Trophoblast cell (in vitro differentiated cells and primary cell): ENCODE results near the gene GJB4.
A peak's percentile ranks its signal among the peaks of the same experiment; 100 is the strongest.

Experiments
- DNase-seq, 2 donors: peaks; one replicate each; pipeline ENCODE4 v3.0.0-alpha.2; 2016
- H2AFZ ChIP-seq: 2 replicates; pipeline ENCODE4 v1.6.1; 2013; ENCODE audit warnings: low read length, moderate library complexity, mild to moderate bottlenecking; ENCODE audit not compliant: insufficient read depth, poor library complexity
- H2AK5ac ChIP-seq: 2 replicates; pipeline ENCODE4 v1.6.1; 2013; ENCODE audit warnings: mild to moderate bottlenecking, low read length
- H2BK120ac ChIP-seq: 2 replicates; pipeline ENCODE4 v1.6.1; 2013; ENCODE audit warnings: low read length, mild to moderate bottlenecking, moderate library complexity; ENCODE audit not compliant: insufficient read depth, poor library complexity
- H2BK12ac ChIP-seq: 2 replicates; pipeline ENCODE4 v1.6.1; 2013; ENCODE audit warnings: mild to moderate bottlenecking, low read length, moderate library complexity
- H2BK5ac ChIP-seq: 2 replicates; pipeline ENCODE4 v1.6.1; 2013; ENCODE audit warnings: low read length, low read depth, moderate library complexity, mild to moderate bottlenecking; ENCODE audit not compliant: poor library complexity
- H3K14ac ChIP-seq: 2 replicates; pipeline ENCODE4 v1.6.1; 2013; ENCODE audit warnings: mild to moderate bottlenecking, low read length
- H3K18ac ChIP-seq: 2 replicates; pipeline ENCODE4 v1.6.1; 2013; ENCODE audit warnings: mild to moderate bottlenecking, low read length
- H3K23ac ChIP-seq: 2 replicates; pipeline ENCODE4 v1.6.1; 2013; ENCODE audit warnings: low read length
- H3K27ac ChIP-seq: 2 replicates; pipeline ENCODE4 v1.5.1; 2013; ENCODE audit warnings: low read depth, mild to moderate bottlenecking, inconsistent platforms, low read length, moderate library complexity
- H3K27me3 ChIP-seq: 2 replicates; pipeline ENCODE4 v1.6.1; 2013; ENCODE audit warnings: inconsistent platforms, mild to moderate bottlenecking, low read length, moderate library complexity; ENCODE audit not compliant: insufficient read depth
- H3K36me3 ChIP-seq, 2 experiments: 1 replicate in 1 of 2; 2 replicates in 1 of 2; pipeline ENCODE4 v1.6.1; 2013; ENCODE audit warnings: low read length in 2 of 2, mild to moderate bottlenecking in 2 of 2, moderate library complexity in 1 of 2; ENCODE audit not compliant: insufficient read depth in 2 of 2, control insufficient read depth in 1 of 2
- H3K4ac ChIP-seq: 2 replicates; pipeline ENCODE4 v1.6.1; 2013; ENCODE audit warnings: low read depth, mild to moderate bottlenecking, low read length, moderate library complexity
- H3K4me1 ChIP-seq, 2 experiments: 1 replicate in 1 of 2; 2 replicates in 1 of 2; pipeline ENCODE4 v1.6.1; 2013; ENCODE audit warnings: low read length in 2 of 2, mild to moderate bottlenecking in 2 of 2, moderate library complexity in 1 of 2; ENCODE audit not compliant: insufficient read depth in 2 of 2, control insufficient read depth in 1 of 2
- H3K4me2 ChIP-seq: 2 replicates; pipeline ENCODE4 v1.6.1; 2013; ENCODE audit warnings: inconsistent platforms, mild to moderate bottlenecking, low read length, moderate library complexity
- H3K4me3 ChIP-seq: 2 replicates; pipeline ENCODE4 v1.5.1; 2013; ENCODE audit warnings: mild to moderate bottlenecking, low read depth, low read length, inconsistent platforms
- H3K79me1 ChIP-seq: one replicate; pipeline ENCODE4 v1.6.1; 2013; ENCODE audit warnings: low read length
- H3K79me2 ChIP-seq: 2 replicates; pipeline ENCODE4 v1.6.1; 2013; ENCODE audit warnings: low read length, mild to moderate bottlenecking; ENCODE audit not compliant: control insufficient read depth, insufficient read depth, poor library complexity
- H3K9ac ChIP-seq: 2 replicates; pipeline ENCODE4 v1.6.1; 2013; ENCODE audit warnings: mild to moderate bottlenecking, low read length
- H3K9me3 ChIP-seq: 2 replicates; pipeline ENCODE4 v1.6.1; 2013; ENCODE audit warnings: low read depth, mild to moderate bottlenecking, control low read depth, inconsistent platforms, low read length; ENCODE audit not compliant: insufficient read depth
- H4K12ac ChIP-seq: 2 replicates; pipeline ENCODE4 v1.6.1; 2013; ENCODE audit warnings: low read depth, mild to moderate bottlenecking, low read length, moderate library complexity
- H4K8ac ChIP-seq: 2 replicates; pipeline ENCODE4 v1.6.1; 2013; ENCODE audit warnings: low read depth, mild to moderate bottlenecking, low read length, moderate library complexity
- H4K91ac ChIP-seq: one replicate; pipeline ENCODE4 v1.6.1; 2013; ENCODE audit warnings: low read depth, mild to moderate bottlenecking, low read length, moderate library complexity
- WGBS: extraction: QIAGEN DNeasy Blood & Tissue Kit; methylation state at CpG from one replicate; pipeline ENCODE4 v1.1.7; 2013; ENCODE audit warnings: missing lambda C conversion rate; ENCODE audit not compliant: insufficient read length, insufficient coverage; ENCODE audit errors: extremely low coverage; 5-methylcytosine and 5-hydroxymethylcytosine counted together

Gene GJB4

GRCh38 chr1:34779962-34780361, 20.4 kb downstream of the GJB4 start:
- no peak overlapping the region for H3K23ac ChIP-seq
- H3K79me2 ChIP-seq, result no peaks in the 10 kb centered on the region
- H2AK5ac ChIP-seq, result no peak overlapping the region
- no peak overlapping the region for H3K18ac ChIP-seq
- H3K4me2 ChIP-seq, result no peak overlapping the region
- no peak for DNase-seq
- peaks cover 4% of the 10 kb centered on the region for H3K27me3 ChIP-seq
- H3K27ac ChIP-seq, result no peak overlapping the region
- no peak overlapping the region for H4K12ac ChIP-seq
- H2BK12ac ChIP-seq, result no peak overlapping the region
- H4K91ac ChIP-seq, result no peak overlapping the region
- no peak overlapping the region for H3K9ac ChIP-seq
- no peak overlapping the region for H4K8ac ChIP-seq
- H3K36me3 ChIP-seq, result no peaks in the 10 kb centered on the region
- no peak overlapping the region for H3K4ac ChIP-seq
- no peak overlapping the region for H3K14ac ChIP-seq
- no peak overlapping the region for H2BK5ac ChIP-seq
- no CpG with 5 or more reads among the region's 5 CpGs for WGBS
- no peak overlapping the region for H3K4me3 ChIP-seq
- H2BK120ac ChIP-seq, result no peak overlapping the region
- H2AFZ ChIP-seq, result no peak overlapping the region
- no peaks in the 10 kb centered on the region for H3K79me1 ChIP-seq
- H3K4me1 ChIP-seq, result peaks cover 11 to 13% of the 10 kb centered on the region in 2 experiments
- H3K9me3 ChIP-seq, result peaks cover 2% of the 10 kb centered on the region

DNA sequence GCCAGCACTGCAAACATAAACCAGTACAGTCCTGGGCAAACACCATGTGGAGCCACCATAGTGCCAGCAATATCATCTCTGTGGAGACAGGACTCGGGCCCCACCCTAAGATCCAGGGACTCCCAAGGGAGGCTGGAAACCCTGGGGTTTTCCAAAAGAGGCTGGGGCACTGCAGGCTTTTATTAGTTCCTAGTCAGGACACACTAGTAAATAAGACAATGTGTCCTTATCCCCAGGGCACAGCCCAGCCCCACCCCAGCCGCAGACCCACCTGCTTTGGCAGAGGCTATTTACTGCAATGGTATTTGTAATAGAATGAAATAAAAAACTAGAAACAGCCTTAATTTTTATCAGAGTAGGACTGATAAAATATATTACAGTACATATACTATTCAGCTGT, 21.0 kb downstream of the GJB4 start:
- H2AFZ ChIP-seq, result no peak overlapping the region
- no peaks in the 10 kb centered on the region for H3K36me3 ChIP-seq
- no peak overlapping the region for H4K91ac ChIP-seq
- no peaks in the 10 kb centered on the region for H3K79me2 ChIP-seq
- no peak overlapping the region for H3K27ac ChIP-seq
- no peak overlapping the region for H2BK12ac ChIP-seq
- H3K27me3 ChIP-seq, result peaks cover 4% of the 10 kb centered on the region
- H2BK5ac ChIP-seq, result no peak overlapping the region
- H3K9ac ChIP-seq, result no peak overlapping the region
- no peak overlapping the region for H2AK5ac ChIP-seq
- no CpG with 5 or more reads among the region's 2 CpGs for WGBS
- peaks cover 11 to 13% of the 10 kb centered on the region in 2 experiments for H3K4me1 ChIP-seq
- no peak overlapping the region for H2BK120ac ChIP-seq
- no peak overlapping the region for H3K23ac ChIP-seq
- no peak overlapping the region for H3K14ac ChIP-seq
- H3K4ac ChIP-seq, result no peak overlapping the region
- H3K18ac ChIP-seq, result no peak overlapping the region
- H3K4me3 ChIP-seq, result no peak overlapping the region
- H3K79me1 ChIP-seq, result no peaks in the 10 kb centered on the region
- no peak overlapping the region for H4K8ac ChIP-seq
- no peak overlapping the region for H3K4me2 ChIP-seq
- peaks cover 2% of the 10 kb centered on the region for H3K9me3 ChIP-seq
- H4K12ac ChIP-seq, result no peak overlapping the region
- DNase-seq, result no peak

DNA sequence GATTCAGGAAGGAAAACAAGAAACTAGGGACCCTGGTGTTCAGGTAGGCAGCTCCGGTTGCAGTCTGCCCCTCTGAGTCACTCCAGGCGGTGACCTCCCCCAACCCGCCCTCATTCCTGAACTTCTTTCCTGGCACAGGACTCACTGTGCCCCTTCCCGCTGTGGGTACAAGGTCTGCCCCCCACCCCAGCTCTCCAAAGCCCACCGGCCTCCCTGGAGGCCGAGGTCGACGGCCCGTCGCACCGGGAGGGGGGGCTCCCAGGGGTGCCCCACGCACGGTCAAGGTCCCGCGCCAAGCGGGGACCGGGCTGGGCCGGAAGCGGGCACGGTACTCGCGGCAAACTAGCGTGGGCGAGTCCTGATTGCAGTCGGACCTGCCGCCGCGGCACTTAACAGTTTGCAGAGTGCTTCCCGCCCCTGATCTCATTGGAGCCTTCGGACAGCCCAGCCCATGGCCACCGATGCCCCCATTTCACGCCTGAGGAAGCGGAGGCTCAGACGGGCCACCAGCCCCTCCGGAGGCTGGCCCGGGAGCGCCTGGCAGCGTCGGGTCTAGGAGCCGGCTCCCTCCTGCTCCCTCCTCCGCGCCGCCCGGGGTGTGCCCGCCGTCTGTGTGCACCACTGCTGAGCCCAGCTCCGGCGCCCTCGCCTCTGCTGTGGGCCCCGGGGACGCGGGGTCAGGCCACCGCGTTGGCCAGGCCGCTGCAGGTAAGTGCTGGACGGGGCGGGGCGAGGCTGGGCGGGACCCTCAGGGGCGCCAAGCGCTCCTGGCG, 21.7 kb downstream of the GJB4 start, which contains the start of gene GJB3:
TSS of gene GJB3 (plus strand) at position 144 of the 773 bp plus-strand sequence. CDS start 3,549 bp downstream, outside the sequence.
- H3K27me3 ChIP-seq, result peaks cover 4% of the 10 kb centered on the region
- no peak within 1 kb of the TSS for H3K23ac ChIP-seq
- H2AK5ac ChIP-seq, result no peak within 1 kb of the TSS
- no peak within 1 kb of the TSS for H2BK120ac ChIP-seq
- peak within 1 kb of the TSS; percentile 60 for H3K4me2 ChIP-seq
- H3K9ac ChIP-seq, result no peak within 1 kb of the TSS
- no peak within 1 kb of the TSS for H4K91ac ChIP-seq
- no CpG with 5 or more reads among the region's 62 CpGs for WGBS
- H3K4me3 ChIP-seq, result peak within 1 kb of the TSS; percentile 31
- peaks cover 2% of the 10 kb centered on the region for H3K9me3 ChIP-seq
- H4K8ac ChIP-seq, result no peak within 1 kb of the TSS
- no peak within 1 kb of the TSS for H3K4ac ChIP-seq
- no peak within 1 kb of the TSS for H2BK12ac ChIP-seq
- H3K4me1 ChIP-seq, result peaks cover 11 to 13% of the 10 kb centered on the region in 2 experiments
- H2BK5ac ChIP-seq, result no peak within 1 kb of the TSS
- no peaks in the 10 kb centered on the region for H3K79me1 ChIP-seq
- peak in 1 of 2 donors; percentile 19 for DNase-seq
- H3K79me2 ChIP-seq, result no peaks in the 10 kb centered on the region
- H3K36me3 ChIP-seq, result no peaks in the 10 kb centered on the region
- H3K18ac ChIP-seq, result no peak within 1 kb of the TSS
- no peak within 1 kb of the TSS for H3K14ac ChIP-seq
- no peak within 1 kb of the TSS for H3K27ac ChIP-seq
- peak within 1 kb of the TSS; percentile 12 for H2AFZ ChIP-seq
- H4K12ac ChIP-seq, result no peak within 1 kb of the TSS

DNA sequence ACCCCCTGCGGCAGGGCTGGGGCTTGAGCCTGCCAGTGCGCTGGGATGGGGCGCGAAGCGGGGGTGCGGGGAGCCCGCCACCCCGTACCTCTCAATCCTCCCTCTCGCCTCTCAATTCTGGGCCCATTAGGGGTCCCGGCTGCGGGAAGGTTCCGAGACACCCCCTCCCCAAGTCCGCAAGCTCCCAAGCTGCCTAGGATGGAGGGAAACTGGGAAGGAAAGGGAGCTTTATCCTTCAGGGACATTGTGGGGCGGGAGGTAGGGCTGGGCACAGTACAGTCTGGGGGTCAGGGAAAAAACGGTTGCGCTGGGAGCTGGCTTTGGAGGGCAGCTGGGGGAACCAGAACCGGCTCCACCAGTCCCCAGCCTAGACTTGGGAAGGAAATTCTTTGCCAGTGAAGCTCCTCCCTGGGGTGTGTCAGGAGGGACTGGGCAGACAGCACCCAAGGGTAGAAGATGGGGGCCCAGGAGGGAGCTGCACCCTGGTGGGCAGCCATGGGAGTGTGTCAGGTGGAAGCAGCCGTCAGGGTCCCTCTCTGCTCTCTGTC, 22.4 kb downstream of the GJB4 start:
- H3K4me2 ChIP-seq, result peak overlapping the region; percentile 60
- no peak overlapping the region for H3K4me3 ChIP-seq
- H4K91ac ChIP-seq, result no peak overlapping the region
- H3K27ac ChIP-seq, result no peak overlapping the region
- H3K18ac ChIP-seq, result no peak overlapping the region
- H3K79me1 ChIP-seq, result no peaks in the 10 kb centered on the region
- H3K27me3 ChIP-seq, result peaks cover 4% of the 10 kb centered on the region
- no peak overlapping the region for H2BK5ac ChIP-seq
- no peak overlapping the region for H3K9ac ChIP-seq
- peaks cover 11 to 13% of the 10 kb centered on the region in 2 experiments for H3K4me1 ChIP-seq
- peak in 1 of 2 donors; percentile 49 for DNase-seq
- WGBS, result no CpG with 5 or more reads among the region's 18 CpGs
- no peak overlapping the region for H3K23ac ChIP-seq
- H3K4ac ChIP-seq, result no peak overlapping the region
- H2BK12ac ChIP-seq, result no peak overlapping the region
- no peak overlapping the region for H4K8ac ChIP-seq
- H2AK5ac ChIP-seq, result no peak overlapping the region
- no peak overlapping the region for H2BK120ac ChIP-seq
- H3K36me3 ChIP-seq, result no peaks in the 10 kb centered on the region
- no peak overlapping the region for H4K12ac ChIP-seq
- H3K79me2 ChIP-seq, result no peaks in the 10 kb centered on the region
- H2AFZ ChIP-seq, result no peak overlapping the region
- peaks cover 2% of the 10 kb centered on the region for H3K9me3 ChIP-seq
- H3K14ac ChIP-seq, result no peak overlapping the region
